Aorta (tissue), 5 donors: ENCODE results near the gene COX18. TPM values are rescaled to one million over a fixed set of nuclear protein-coding genes. Genes with fewer than 3 reads are reported as not detected.

Experiments
- ATAC-seq: fragments of 200-7000 bp; cut with Tn5 transposase; one replicate; pipeline ENCODE4 v1.9.1; 2022; ENCODE audit warnings: moderate library complexity; ENCODE audit not compliant: low FRiP score
- DNase-seq, 2 donors: peaks; one replicate each; pipeline ENCODE4 v3.0.0-alpha.2; 2020
- H3K27ac ChIP-seq, 2 donors: one replicate each; pipeline ENCODE4 v1.5.1; 2013; ENCODE audit warnings: low read length in 2 of 2, mild to moderate bottlenecking in 2 of 2, moderate library complexity in 2 of 2, control low read depth in 1 of 2, inconsistent platforms in 1 of 2, low read depth in 1 of 2
- H3K27me3 ChIP-seq, 2 donors: one replicate each; pipeline ENCODE4 v1.6.1; 2013; ENCODE audit warnings: control low read depth in 1 of 2, low read length in 1 of 2, mild to moderate bottlenecking in 1 of 2, moderate library complexity in 1 of 2; ENCODE audit not compliant: insufficient read depth in 2 of 2, control insufficient read depth in 1 of 2
- H3K36me3 ChIP-seq, 2 donors: one replicate each; pipeline ENCODE4 v1.6.1; 2013; ENCODE audit warnings: control low read depth in 1 of 2, low read length in 1 of 2, mild to moderate bottlenecking in 1 of 2; ENCODE audit not compliant: insufficient read depth in 2 of 2, control insufficient read depth in 1 of 2
- H3K4me1 ChIP-seq, 2 donors: one replicate each; pipeline ENCODE4 v1.6.1; 2013; ENCODE audit warnings: low read length in 2 of 2, control low read depth in 1 of 2, mild to moderate bottlenecking in 1 of 2, moderate library complexity in 1 of 2; ENCODE audit not compliant: insufficient read depth in 2 of 2, control insufficient read depth in 1 of 2
- H3K4me3 ChIP-seq, 2 donors: one replicate each; pipeline ENCODE4 v1.5.1; 2013; ENCODE audit warnings: low read length in 2 of 2, control low read depth in 1 of 2, mild to moderate bottlenecking in 1 of 2
- H3K9me3 ChIP-seq: one replicate; pipeline ENCODE4 v1.6.1; 2013; ENCODE audit warnings: mild to moderate bottlenecking, low read length; ENCODE audit not compliant: control insufficient read depth
- WGBS, 2 donors: extraction: QIAGEN DNeasy Blood & Tissue Kit; methylation state at CpG; one replicate each; pipeline ENCODE4 v1.1.7; 2013; 5-methylcytosine and 5-hydroxymethylcytosine counted together
- intact Hi-C, 2 donors: fragments of 100-400 bp; cut with DNase I; formaldehyde crosslinking; loops; one replicate each; pipeline versions ENCODE4 v1.14.2 to v1.15.0; 2022
- polyA plus RNA-seq, 2 donors: library from polyadenylated mRNA; stranded (reverse); fragments of 200-250 nt; gene quantifications; one replicate each; pipeline ENCODE4 v1.2.3, GENCODE V29; 2013
- total RNA-seq, 2 donors: library from RNA; stranded (reverse); fragmentation: NEBNext Ultra II Directional; extraction: Animal tissue kit (Norgen Biotek cat#: 25700); gene quantifications; one replicate each; pipeline ENCODE4 v1.2.1, GENCODE V29; 2021
- donor health status: healthy with polysubstance abuse.
- donor health status: Bipolar disorder and iron deficiency.
- donor health status: DM: no; HTN: no; CAD: no.
- donor health status: DM: no; HTN: no; CAD: no.
- donor health status: DM: yes; HTN: yes; CAD: no.

COX18 gene
- total and polyA plus RNA-seq, 4 donors = 6.2 to 12.5 (median 8.8) TPM

DNA sequence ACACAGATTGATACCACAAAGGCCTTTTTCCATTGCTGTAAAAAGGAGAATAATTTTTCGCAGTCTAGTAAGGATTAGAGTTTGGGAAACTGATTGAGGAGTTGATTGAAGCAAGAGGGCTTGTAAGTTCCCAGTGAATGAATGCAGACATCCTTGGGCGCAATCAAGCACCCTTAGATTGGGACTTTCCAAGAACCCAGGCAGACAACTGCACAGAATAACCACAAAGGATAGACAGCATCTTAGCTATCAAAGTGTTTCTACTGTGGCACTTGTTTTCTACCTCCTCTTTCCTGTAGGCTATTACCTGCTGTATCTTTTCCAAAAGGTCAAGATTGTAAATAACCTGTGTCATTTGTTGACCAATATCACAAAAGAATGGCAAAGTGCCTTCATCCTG is 2.6 kb downstream of the COX18 start:
- DNase-seq = no peak
- peaks cover 0 to 3% of the 10 kb centered on the region in 2 donors for H3K36me3 ChIP-seq
- peaks cover 0 to 2% of the 10 kb centered on the region in 2 donors for H3K4me1 ChIP-seq
- no peaks in the 10 kb centered on the region for H3K9me3 ChIP-seq
- intact Hi-C loops = no loop called here
- H3K27me3 ChIP-seq = no peaks in the 10 kb centered on the region
- no peak for ATAC-seq
- H3K27ac ChIP-seq = no peak overlapping the region
- WGBS, 2 donors = 98% methylated on average over 2 of the region's 2 CpGs
- H3K4me3 ChIP-seq = no peak overlapping the region

DNA sequence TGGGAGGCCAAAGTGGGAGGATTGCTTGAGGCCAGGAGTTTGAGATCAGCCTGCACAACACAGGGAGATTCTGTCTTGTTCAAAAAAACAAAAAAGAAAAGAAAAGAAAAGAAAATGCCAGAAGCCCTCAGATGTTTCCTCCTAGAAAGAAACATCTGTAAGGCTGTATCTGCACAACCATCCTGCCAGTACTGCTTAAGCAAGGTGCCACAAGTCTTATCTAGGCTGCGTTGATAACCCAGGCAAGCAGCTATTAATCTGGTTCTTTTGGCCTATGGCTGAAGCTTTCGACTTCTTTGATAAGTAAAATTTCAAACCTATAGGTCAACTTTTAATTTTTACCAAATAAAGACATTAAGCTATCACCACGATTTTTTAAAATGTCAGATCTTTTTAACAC is 3.1 kb downstream of the COX18 start:
- ATAC-seq (no peak), DNase-seq (no peak)
- no peak overlapping the region for H3K27ac ChIP-seq
- H3K4me1 ChIP-seq = peaks cover 0 to 2% of the 10 kb centered on the region in 2 donors
- H3K4me3 ChIP-seq = no peak overlapping the region
- H3K27me3 ChIP-seq = no peaks in the 10 kb centered on the region
- H3K9me3 ChIP-seq = no peaks in the 10 kb centered on the region
- intact Hi-C loops = no loop called here
- 68 to 79% methylated on average over 3 of the region's 3 CpGs for WGBS, 2 donors
- peaks cover 0 to 3% of the 10 kb centered on the region in 2 donors for H3K36me3 ChIP-seq

DNA sequence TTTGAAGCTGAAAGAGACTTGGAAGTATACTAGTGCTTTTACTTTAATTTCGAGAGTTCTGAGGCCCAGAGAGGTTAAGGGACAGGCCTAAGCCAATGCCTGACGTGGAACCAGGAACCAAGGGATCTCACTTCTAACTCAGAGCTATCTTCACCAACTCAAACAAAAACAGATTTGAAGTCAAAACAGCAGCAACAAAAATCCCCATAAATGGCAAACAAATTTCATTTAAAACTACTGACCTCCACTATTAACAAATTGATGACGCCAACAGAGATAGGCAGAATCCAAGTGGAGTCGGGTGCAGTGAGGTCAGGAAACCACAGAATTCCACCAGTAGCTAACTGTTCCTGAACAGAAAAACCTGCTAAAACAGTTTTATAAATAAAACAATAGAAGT is 5.0 kb downstream of the COX18 start:
- H3K9me3 ChIP-seq = no peaks in the 10 kb centered on the region
- no peak for DNase-seq
- no peak overlapping the region for H3K4me3 ChIP-seq
- peaks cover 0 to 2% of the 10 kb centered on the region in 2 donors for H3K4me1 ChIP-seq
- intact Hi-C loops = no loop called here
- 70 to 77% methylated on average over 4 of the region's 4 CpGs for WGBS, 2 donors
- H3K27me3 ChIP-seq = no peaks in the 10 kb centered on the region
- no peak for ATAC-seq
- peaks cover 0 to 3% of the 10 kb centered on the region in 2 donors for H3K36me3 ChIP-seq
- H3K27ac ChIP-seq = no peak overlapping the region

DNA sequence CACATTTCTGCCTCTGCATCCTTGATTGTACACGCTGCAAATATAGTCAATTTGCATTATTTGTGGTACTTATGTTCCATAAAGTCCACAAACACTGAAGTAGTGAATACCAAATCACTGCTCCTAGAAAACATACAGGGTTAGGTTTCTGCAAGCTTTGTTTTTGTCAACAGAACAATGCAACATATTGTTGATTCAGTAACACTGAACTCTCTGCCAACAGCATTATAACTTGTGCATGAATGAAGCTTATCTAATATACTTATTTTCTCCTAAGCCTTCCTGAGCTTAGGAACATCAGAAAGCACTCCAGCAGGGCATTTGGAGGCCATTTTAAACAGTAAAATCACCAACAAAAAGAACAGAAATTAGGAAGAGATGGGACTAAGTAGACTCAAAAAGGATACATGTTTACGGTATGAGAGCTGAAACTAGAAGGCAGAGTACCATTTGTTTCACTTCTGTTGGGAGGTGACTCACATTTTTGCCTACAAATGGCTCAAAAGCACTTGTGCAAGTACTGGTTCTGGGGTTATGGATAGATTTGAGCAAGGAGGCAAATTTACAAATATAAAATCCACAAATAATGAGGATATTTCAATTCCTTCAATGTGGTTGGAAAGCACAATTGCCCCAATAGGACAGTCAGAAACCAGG is 14.1 kb downstream of the COX18 start:
- ATAC-seq (no peak), DNase-seq (no peak)
- peaks cover 3 to 4% of the 10 kb centered on the region in 2 donors for H3K36me3 ChIP-seq
- H3K27me3 ChIP-seq = no peaks in the 10 kb centered on the region
- no peak overlapping the region for H3K27ac ChIP-seq
- H3K9me3 ChIP-seq = no peaks in the 10 kb centered on the region
- H3K4me1 ChIP-seq = no peaks in the 10 kb centered on the region
- 66 to 85% methylated on average over 2 of the region's 2 CpGs for WGBS, 2 donors
- no peak overlapping the region for H3K4me3 ChIP-seq
- intact Hi-C loops = no loop called here

DNA sequence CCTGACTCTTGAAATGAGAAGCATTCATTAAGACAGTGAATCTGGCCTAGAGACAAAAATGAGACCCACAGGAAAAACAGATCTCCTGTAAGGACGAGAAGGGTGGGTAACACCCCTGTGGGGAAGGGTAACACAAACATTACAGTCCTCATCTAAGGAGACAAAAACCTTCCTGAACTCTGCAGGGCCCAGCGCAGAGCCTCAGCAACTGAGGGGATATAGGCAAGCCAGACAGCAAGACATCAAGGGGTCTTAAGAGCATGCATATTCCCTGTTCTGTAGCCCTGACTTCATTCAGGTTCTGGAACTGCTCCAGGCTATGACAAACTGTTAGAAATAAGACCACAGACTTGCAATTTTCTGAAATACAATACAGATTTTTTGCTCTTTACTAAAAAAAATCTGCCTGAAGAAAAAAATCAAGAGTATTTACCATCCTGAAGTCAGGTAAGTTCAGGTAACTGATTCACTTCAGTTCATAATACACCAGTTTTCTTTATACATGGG is 15.5 kb downstream of the COX18 start:
- no peaks in the 10 kb centered on the region for H3K27me3 ChIP-seq

DNA sequence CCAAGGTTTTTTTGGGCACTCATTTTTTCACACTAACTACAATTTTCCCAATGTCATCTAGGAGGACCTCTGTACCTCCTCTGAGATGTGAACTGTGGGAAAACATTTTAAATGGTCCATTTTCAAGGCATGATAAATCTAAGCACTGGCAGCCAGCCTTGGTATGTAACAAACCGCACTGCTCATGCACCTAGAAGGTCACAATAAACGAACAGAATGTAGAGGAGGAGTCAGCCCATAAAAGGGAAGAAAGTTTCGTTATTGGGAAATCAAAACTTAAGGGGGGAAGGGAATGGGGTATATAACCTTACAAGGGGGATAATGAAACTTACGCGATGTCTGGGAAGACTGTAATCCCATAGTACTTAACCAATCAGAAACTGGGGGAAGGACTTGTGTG is 16.4 kb downstream of the COX18 start:
- H3K9me3 ChIP-seq = no peaks in the 10 kb centered on the region
- H3K27me3 ChIP-seq = no peaks in the 10 kb centered on the region
- 39 to 48% methylated on average over 5 of the region's 5 CpGs for WGBS, 2 donors
- intact Hi-C loops = no loop called here
- ATAC-seq (no peak), DNase-seq (no peak)
- H3K4me3 ChIP-seq = no peak overlapping the region
- no peaks in the 10 kb centered on the region for H3K36me3 ChIP-seq
- H3K4me1 ChIP-seq = no peaks in the 10 kb centered on the region
- no peak overlapping the region for H3K27ac ChIP-seq

More for the DNA sequence above, 15.5 kb downstream of the COX18 start:
- ATAC-seq (no peak), DNase-seq (no peak)
- Histone ChIP-seq H3K4me3 (no peak overlapping the region), H3K27ac (no peak overlapping the region), H3K4me1 (no peaks in the 10 kb centered on the region), H3K36me3 (peaks cover 2 to 4% of the 10 kb centered on the region in 2 donors), H3K9me3 (no peaks in the 10 kb centered on the region)
- intact Hi-C loops = no loop called here
- 80% methylated on average over 2 of the region's 2 CpGs for WGBS, 2 donors

DNA sequence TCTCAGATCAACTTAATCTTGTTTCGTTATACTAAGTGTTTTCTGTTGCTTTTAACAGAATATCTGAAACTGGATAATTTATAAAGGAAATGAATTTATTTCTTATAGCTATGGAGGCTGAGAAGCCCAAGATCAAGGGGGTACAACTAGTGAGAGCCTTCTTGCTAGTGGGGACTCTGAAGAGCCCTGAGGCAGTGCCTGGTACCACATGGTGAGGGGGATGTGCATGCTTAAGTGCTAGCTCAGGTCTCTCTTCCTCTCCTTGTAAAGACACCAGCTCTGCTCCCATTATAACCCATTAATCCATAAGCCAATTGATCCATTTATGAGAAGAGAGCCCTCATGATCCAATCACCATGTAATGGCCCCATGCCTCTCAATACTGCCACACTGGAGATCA is 17.9 kb downstream of the COX18 start:
- WGBS, 2 donors = 97 to 100% methylated on average over 1 of the region's 1 CpG
- H3K27ac ChIP-seq = no peak overlapping the region
- no peaks in the 10 kb centered on the region for H3K4me1 ChIP-seq

DNA sequence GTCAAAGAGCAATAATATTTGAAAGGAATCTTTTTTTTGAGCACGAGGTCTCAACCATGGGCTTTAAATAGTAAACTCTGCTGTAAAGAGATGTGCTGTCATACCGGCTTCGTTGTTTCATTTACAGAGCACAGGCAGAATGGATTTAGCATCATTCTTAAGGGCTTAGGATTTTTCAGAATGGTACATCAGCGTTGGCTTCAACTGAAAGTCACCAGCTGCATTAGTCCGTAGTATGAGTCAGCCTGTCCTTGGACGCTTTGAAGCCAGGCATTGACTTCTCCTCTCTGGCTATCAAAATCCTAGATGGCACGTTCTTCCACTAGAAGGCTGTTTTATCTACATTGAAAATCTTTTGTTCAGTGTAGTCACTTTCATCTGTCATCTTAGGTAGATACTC is 23.6 kb downstream of the COX18 start:
- 78 to 82% methylated on average over 7 of the region's 7 CpGs for WGBS, 2 donors
- intact Hi-C loops = no loop called here
- H3K27me3 ChIP-seq = no peaks in the 10 kb centered on the region
- H3K36me3 ChIP-seq = no peaks in the 10 kb centered on the region
- DNase-seq (no peak), ATAC-seq (no peak)
- peaks cover 4% of the 10 kb centered on the region for H3K9me3 ChIP-seq
- no peak overlapping the region for H3K4me3 ChIP-seq
- H3K27ac ChIP-seq = no peak overlapping the region
- H3K4me1 ChIP-seq = no peaks in the 10 kb centered on the region

More for the DNA sequence above, 17.9 kb downstream of the COX18 start:
- intact Hi-C loops = no loop called here
- H3K36me3 ChIP-seq = no peaks in the 10 kb centered on the region
- DNase-seq = no peak
- no peaks in the 10 kb centered on the region for H3K9me3 ChIP-seq
- H3K27me3 ChIP-seq = no peaks in the 10 kb centered on the region
- H3K4me3 ChIP-seq = no peak overlapping the region
- no peak for ATAC-seq

DNA sequence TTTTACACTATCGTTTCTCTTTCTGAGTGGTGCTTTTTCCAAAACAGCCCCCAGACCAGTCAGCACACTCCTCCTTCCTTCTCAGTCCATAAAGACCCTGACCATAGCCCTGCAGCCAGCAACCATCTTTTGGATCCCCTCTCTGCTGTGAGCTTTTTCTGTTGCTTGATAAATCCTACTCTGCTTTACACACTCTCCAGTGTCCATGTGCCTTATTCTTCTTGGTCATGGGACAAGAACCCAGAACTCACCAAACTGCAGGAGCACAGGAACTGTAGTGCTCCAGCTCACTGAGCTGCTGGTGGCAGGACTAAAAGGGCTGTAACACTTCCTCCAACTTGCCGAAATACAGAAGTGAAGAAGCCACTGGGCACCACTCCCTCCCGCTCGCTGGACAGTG is 32.5 kb downstream of the COX18 start:
- no peak overlapping the region for H3K27ac ChIP-seq
- no peaks in the 10 kb centered on the region for H3K27me3 ChIP-seq
- intact Hi-C loops = no loop called here
- ATAC-seq (no peak), DNase-seq (no peak)
- WGBS, 2 donors = 94 to 100% methylated on average over 4 of the region's 4 CpGs
- no peak overlapping the region for H3K4me3 ChIP-seq
- H3K4me1 ChIP-seq = no peaks in the 10 kb centered on the region
- H3K9me3 ChIP-seq = peaks cover 12% of the 10 kb centered on the region
- H3K36me3 ChIP-seq = no peaks in the 10 kb centered on the region
